HepG2 (cell line): ENCODE data around the gene COMT. TPM values are rescaled to one million over a fixed set of nuclear protein-coding genes. Genes with fewer than 3 reads are reported as not detected.

ENCODE experiments used
- HDAC1 ChIP-seq: sonication (generic); formaldehyde crosslinking; IDR thresholded peaks from 2 replicates; pipeline ENCODE4 v1.5.1; 2020; ENCODE audit warnings: mild to moderate bottlenecking, missing genetic modification reagents
- HOXA5 ChIP-seq: sonication (generic); formaldehyde crosslinking; IDR thresholded peaks from 2 replicates; pipeline ENCODE4 v1.4.0; 2020; ENCODE audit warnings: missing genetic modification reagents
- KDM1A ChIP-seq: IDR thresholded peaks from 2 replicates; pipeline ENCODE4 v1.6.1; 2016; ENCODE audit warnings: missing compliant biosample characterization
- MED13 ChIP-seq: sonication (generic); formaldehyde crosslinking; IDR thresholded peaks from 2 replicates; pipeline ENCODE4 v1.5.0; 2020; ENCODE audit warnings: missing genetic modification reagents
- SP4 ChIP-seq: sonication (generic); formaldehyde crosslinking; IDR thresholded peaks from 2 replicates; pipeline ENCODE4 v1.8.1; 2023; ENCODE audit warnings: mild to moderate bottlenecking, missing genetic modification reagents
- ZBTB38 ChIP-seq: sonication (generic); formaldehyde crosslinking; IDR thresholded peaks from 2 replicates; pipeline ENCODE4 v1.5.1; 2020; ENCODE audit warnings: mild to moderate bottlenecking, missing genetic modification reagents
- ZNF616 ChIP-seq: sonication (generic); formaldehyde crosslinking; IDR thresholded peaks from 2 replicates; pipeline ENCODE4 v1.5.0; 2020; ENCODE audit warnings: low read depth, mild to moderate bottlenecking, missing genetic modification reagents
- polyA plus RNA-seq, 8 experiments: library from polyadenylated mRNA; depleted of rRNA in 3 of 8; stranded (reverse) in 7 of 8; unstranded in 1 of 8; fragments of >200 nt; fragmentation: Illumina TruSeq in 4 of 8; extraction: Trizol in 4 of 8; gene quantifications; 2 replicates each; pipeline versions ENCODE4 v1.2.1 to v1.2.3, GENCODE V29; 2011 to 2016; ENCODE audit warnings: low read depth in 4 of 8, missing spikeins in 1 of 8, mixed read lengths in 1 of 8; ENCODE audit not compliant: insufficient read depth in 1 of 8
- total RNA-seq, 5 experiments: library from RNA; depleted of rRNA; stranded (reverse); fragments of >200 nt; fragmentation: Illumina TruSeq; extraction: Trizol; gene quantifications; 2 replicates each; pipeline ENCODE4 v1.2.3, GENCODE V29; 2016; ENCODE audit warnings: low read depth in 1 of 5
- TF ChIP-seq, protein P1 (sequence below): sonication (generic); formaldehyde crosslinking; IDR thresholded peaks from 2 replicates; pipeline ENCODE4 v1.4.0; 2020; ENCODE audit warnings: missing genetic modification reagents
- TF ChIP-seq, protein P2 (sequence below), 2 experiments: sonication (generic) in 1 of 2; formaldehyde crosslinking in 1 of 2; IDR thresholded peaks; 2 replicates each; pipeline versions ENCODE4 v1.4.0 to v1.6.1; 2018 to 2020; ENCODE audit warnings: missing genetic modification reagents in 2 of 2, borderline replicate concordance in 1 of 2, low read depth in 1 of 2, mild to moderate bottlenecking in 1 of 2, missing biosample characterization in 1 of 2
- TF ChIP-seq, protein P3 (sequence below): sonication (generic); formaldehyde crosslinking; IDR thresholded peaks from 2 replicates; pipeline ENCODE4 v1.5.1; 2020; ENCODE audit warnings: missing genetic modification reagents, mild to moderate bottlenecking, borderline replicate concordance
- TF ChIP-seq, protein P4 (sequence below): sonication (generic); formaldehyde crosslinking; IDR thresholded peaks from 2 replicates; pipeline ENCODE4 v1.8.1; 2023; ENCODE audit warnings: mild to moderate bottlenecking, moderate library complexity, missing genetic modification reagents
- TF ChIP-seq, protein P5 (sequence below): sonication (generic); formaldehyde crosslinking; IDR thresholded peaks from 2 replicates; pipeline ENCODE4 v1.8.0; 2022; ENCODE audit warnings: missing genetic modification reagents, mild to moderate bottlenecking, borderline replicate concordance
- TF ChIP-seq, protein P6 (sequence below): sonication (generic); formaldehyde crosslinking; IDR thresholded peaks from 2 replicates; pipeline ENCODE4 v1.4.0; 2020; ENCODE audit warnings: mild to moderate bottlenecking, missing genetic modification reagents
- TF ChIP-seq, protein P7 (sequence below): sonication (generic); formaldehyde crosslinking; IDR thresholded peaks from 2 replicates; pipeline ENCODE4 v1.4.0; 2020; ENCODE audit warnings: missing genetic modification reagents, borderline replicate concordance
- TF ChIP-seq, protein P8 (sequence below): sonication (generic); formaldehyde crosslinking; IDR thresholded peaks from 2 replicates; pipeline ENCODE4 v1.8.0; 2022; ENCODE audit warnings: mild to moderate bottlenecking, missing genetic modification reagents, moderate library complexity

Gene COMT
- total and polyA plus RNA-seq, 2 of the 13 experiments (the other 11 are each of a cell fraction or from before 2014, with no cell fraction given) = 156 to 162 TPM

DNA sequence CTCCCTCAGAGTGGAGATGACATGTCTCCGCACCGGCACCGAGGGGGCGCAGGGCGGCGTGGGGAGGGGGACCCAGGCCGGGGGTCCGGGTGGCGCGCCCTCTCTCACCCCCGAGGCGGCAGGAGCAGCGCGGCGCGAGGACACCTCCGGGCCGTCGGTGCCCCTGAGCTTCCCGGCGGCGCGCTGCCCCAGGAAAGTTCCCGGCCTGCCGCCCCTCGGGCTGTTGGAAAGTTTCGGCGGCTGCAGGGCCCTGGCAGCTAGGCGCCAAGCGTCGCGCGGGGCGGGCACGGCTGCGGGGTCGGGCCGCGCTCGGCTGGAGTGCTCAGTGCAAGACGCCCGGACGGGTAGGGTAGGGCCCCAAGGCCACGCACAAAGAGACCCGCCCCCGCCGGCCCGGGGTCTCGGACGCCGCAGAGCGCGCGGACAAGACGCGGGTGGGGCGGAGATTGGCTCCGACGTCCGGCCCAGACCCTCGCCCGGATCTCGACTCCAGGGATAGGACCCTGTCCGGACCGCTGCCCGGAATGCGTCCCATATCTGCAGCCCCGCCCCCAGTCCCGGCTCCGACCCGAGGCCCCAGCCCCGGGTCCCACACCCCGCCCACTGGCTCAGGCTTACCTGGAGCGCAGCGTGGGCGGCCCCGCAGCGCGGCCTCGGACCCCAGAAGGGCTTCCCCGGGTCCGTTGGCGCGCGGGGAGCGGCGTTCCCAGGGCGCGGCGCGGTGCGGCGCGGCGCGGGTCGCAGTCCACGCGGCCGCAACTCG, 74.6 kb downstream of the COMT start (continued):
- TF ChIP-seq, protein P1, sequence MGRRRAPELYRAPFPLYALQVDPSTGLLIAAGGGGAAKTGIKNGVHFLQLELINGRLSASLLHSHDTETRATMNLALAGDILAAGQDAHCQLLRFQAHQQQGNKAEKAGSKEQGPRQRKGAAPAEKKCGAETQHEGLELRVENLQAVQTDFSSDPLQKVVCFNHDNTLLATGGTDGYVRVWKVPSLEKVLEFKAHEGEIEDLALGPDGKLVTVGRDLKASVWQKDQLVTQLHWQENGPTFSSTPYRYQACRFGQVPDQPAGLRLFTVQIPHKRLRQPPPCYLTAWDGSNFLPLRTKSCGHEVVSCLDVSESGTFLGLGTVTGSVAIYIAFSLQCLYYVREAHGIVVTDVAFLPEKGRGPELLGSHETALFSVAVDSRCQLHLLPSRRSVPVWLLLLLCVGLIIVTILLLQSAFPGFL (CRISPR knock-in tag) = 0 out of 2 replicates have a peak, but pooled peaks have one; percentile 44
- TF ChIP-seq ZBTB38 (CRISPR knock-in tag) (no peak), MED13 (peak; percentile 83), KDM1A (CRISPR knock-in tag) (no peak), SP4 (CRISPR knock-in tag) (no peak), HOXA5 (CRISPR knock-in tag) (peak; percentile 12), ZNF616 (CRISPR knock-in tag) (no peak), HDAC1 (peak; percentile 56; the same call in 1 of the 2 replicates)
- TF ChIP-seq, protein P2, sequence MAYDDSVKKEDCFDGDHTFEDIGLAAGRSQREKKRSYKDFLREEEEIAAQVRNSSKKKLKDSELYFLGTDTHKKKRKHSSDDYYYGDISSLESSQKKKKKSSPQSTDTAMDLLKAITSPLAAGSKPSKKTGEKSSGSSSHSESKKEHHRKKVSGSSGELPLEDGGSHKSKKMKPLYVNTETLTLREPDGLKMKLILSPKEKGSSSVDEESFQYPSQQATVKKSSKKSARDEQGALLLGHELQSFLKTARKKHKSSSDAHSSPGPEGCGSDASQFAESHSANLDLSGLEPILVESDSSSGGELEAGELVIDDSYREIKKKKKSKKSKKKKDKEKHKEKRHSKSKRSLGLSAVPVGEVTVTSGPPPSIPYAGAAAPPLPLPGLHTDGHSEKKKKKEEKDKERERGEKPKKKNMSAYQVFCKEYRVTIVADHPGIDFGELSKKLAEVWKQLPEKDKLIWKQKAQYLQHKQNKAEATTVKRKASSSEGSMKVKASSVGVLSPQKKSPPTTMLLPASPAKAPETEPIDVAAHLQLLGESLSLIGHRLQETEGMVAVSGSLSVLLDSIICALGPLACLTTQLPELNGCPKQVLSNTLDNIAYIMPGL (CRISPR knock-in tag; IDR thresholded peaks at IDR 0.05; ENCODE audit: borderline replicate concordance in 1 of 2, low read depth in 1 of 2) = peak in 1 of 2 experiments; percentile 61; a peak in 2 of 4 replicates
- TF ChIP-seq, protein P3, sequence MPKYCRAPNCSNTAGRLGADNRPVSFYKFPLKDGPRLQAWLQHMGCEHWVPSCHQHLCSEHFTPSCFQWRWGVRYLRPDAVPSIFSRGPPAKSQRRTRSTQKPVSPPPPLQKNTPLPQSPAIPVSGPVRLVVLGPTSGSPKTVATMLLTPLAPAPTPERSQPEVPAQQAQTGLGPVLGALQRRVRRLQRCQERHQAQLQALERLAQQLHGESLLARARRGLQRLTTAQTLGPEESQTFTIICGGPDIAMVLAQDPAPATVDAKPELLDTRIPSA (CRISPR knock-in tag) = no peak
- TF ChIP-seq, protein P4, sequence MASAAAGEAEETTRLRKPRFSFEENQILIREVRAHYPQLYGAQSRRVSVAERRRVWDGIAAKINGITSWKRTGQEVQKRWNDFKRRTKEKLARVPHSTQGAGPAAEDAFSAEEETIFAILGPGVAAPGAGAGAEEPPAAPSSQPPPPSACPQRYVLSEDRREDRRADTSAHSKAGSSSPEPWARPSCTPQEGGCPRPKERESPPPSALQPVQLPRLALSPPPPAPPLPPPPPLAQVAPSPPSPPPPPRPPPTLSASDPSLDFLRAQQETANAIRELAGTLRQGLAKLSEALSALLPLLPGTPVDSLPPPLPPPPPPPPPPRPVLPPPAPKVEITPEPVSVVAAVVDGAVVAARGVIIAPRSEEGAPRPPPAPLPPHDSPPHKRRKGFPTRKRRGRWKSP (CRISPR knock-in tag) = 0 out of 2 replicates have a peak, but pooled peaks have one; percentile 2
- TF ChIP-seq, protein P5, sequence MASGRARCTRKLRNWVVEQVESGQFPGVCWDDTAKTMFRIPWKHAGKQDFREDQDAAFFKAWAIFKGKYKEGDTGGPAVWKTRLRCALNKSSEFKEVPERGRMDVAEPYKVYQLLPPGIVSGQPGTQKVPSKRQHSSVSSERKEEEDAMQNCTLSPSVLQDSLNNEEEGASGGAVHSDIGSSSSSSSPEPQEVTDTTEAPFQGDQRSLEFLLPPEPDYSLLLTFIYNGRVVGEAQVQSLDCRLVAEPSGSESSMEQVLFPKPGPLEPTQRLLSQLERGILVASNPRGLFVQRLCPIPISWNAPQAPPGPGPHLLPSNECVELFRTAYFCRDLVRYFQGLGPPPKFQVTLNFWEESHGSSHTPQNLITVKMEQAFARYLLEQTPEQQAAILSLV (CRISPR knock-in tag) = peak; percentile 70; the same call in 1 of the 2 replicates
- TF ChIP-seq, protein P6, sequence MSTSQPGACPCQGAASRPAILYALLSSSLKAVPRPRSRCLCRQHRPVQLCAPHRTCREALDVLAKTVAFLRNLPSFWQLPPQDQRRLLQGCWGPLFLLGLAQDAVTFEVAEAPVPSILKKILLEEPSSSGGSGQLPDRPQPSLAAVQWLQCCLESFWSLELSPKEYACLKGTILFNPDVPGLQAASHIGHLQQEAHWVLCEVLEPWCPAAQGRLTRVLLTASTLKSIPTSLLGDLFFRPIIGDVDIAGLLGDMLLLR (CRISPR knock-in tag) = 0 out of 2 replicates have a peak, but pooled peaks have one; percentile 37
- TF ChIP-seq, protein P7, sequence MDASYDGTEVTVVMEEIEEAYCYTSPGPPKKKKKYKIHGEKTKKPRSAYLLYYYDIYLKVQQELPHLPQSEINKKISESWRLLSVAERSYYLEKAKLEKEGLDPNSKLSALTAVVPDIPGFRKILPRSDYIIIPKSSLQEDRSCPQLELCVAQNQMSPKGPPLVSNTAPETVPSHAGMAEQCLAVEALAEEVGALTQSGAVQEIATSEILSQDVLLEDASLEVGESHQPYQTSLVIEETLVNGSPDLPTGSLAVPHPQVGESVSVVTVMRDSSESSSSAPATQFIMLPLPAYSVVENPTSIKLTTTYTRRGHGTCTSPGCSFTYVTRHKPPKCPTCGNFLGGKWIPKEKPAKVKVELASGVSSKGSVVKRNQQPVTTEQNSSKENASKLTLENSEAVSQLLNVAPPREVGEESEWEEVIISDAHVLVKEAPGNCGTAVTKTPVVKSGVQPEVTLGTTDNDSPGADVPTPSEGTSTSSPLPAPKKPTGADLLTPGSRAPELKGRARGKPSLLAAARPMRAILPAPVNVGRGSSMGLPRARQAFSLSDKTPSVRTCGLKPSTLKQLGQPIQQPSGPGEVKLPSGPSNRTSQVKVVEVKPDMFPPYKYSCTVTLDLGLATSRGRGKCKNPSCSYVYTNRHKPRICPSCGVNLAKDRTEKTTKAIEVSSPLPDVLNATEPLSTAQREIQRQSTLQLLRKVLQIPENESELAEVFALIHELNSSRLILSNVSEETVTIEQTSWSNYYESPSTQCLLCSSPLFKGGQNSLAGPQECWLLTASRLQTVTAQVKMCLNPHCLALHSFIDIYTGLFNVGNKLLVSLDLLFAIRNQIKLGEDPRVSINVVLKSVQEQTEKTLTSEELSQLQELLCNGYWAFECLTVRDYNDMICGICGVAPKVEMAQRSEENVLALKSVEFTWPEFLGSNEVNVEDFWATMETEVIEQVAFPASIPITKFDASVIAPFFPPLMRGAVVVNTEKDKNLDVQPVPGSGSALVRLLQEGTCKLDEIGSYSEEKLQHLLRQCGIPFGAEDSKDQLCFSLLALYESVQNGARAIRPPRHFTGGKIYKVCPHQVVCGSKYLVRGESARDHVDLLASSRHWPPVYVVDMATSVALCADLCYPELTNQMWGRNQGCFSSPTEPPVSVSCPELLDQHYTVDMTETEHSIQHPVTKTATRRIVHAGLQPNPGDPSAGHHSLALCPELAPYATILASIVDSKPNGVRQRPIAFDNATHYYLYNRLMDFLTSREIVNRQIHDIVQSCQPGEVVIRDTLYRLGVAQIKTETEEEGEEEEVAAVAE (CRISPR knock-in tag) = no peak
- TF ChIP-seq, protein P8, sequence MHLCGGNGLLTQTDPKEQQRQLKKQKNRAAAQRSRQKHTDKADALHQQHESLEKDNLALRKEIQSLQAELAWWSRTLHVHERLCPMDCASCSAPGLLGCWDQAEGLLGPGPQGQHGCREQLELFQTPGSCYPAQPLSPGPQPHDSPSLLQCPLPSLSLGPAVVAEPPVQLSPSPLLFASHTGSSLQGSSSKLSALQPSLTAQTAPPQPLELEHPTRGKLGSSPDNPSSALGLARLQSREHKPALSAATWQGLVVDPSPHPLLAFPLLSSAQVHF (CRISPR knock-in tag) = 0 out of 2 replicates have a peak, but pooled peaks have one; percentile 46
